ENCODE data around the gene RAD51D.

GRCh38 chr17:35056013-35056412 lies 63.6 kb downstream of the RAD51D start:
- TF ChIP-seq AEBP2 (tag by site-specific recombination; IDR thresholded peaks at IDR 0.05; ENCODE audit: borderline replicate concordance) (no peak), ZNF664 (tag by site-specific recombination; IDR thresholded peaks at IDR 0.05) (no peak), CTCF (tag by site-specific recombination; IDR thresholded peaks at IDR 0.05) (no peak), INSM2 (tag by site-specific recombination; IDR thresholded peaks at IDR 0.05) (no peak), PATZ1 (tag by site-specific recombination; IDR thresholded peaks at IDR 0.05) (no peak), ZNF324 (tag by site-specific recombination; IDR thresholded peaks at IDR 0.05) (no peak), KLF9 (tag by site-specific recombination; IDR thresholded peaks at IDR 0.05; ENCODE audit: low read depth) (no peak), EGR2 (tag by site-specific recombination; IDR thresholded peaks at IDR 0.05; ENCODE audit: low read depth) (no peak)
- TF ChIP-seq, protein P1, sequence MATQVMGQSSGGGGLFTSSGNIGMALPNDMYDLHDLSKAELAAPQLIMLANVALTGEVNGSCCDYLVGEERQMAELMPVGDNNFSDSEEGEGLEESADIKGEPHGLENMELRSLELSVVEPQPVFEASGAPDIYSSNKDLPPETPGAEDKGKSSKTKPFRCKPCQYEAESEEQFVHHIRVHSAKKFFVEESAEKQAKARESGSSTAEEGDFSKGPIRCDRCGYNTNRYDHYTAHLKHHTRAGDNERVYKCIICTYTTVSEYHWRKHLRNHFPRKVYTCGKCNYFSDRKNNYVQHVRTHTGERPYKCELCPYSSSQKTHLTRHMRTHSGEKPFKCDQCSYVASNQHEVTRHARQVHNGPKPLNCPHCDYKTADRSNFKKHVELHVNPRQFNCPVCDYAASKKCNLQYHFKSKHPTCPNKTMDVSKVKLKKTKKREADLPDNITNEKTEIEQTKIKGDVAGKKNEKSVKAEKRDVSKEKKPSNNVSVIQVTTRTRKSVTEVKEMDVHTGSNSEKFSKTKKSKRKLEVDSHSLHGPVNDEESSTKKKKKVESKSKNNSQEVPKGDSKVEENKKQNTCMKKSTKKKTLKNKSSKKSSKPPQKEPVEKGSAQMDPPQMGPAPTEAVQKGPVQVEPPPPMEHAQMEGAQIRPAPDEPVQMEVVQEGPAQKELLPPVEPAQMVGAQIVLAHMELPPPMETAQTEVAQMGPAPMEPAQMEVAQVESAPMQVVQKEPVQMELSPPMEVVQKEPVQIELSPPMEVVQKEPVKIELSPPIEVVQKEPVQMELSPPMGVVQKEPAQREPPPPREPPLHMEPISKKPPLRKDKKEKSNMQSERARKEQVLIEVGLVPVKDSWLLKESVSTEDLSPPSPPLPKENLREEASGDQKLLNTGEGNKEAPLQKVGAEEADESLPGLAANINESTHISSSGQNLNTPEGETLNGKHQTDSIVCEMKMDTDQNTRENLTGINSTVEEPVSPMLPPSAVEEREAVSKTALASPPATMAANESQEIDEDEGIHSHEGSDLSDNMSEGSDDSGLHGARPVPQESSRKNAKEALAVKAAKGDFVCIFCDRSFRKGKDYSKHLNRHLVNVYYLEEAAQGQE (tag by site-specific recombination; IDR thresholded peaks at IDR 0.05): no peak
- TF ChIP-seq, protein P2, sequence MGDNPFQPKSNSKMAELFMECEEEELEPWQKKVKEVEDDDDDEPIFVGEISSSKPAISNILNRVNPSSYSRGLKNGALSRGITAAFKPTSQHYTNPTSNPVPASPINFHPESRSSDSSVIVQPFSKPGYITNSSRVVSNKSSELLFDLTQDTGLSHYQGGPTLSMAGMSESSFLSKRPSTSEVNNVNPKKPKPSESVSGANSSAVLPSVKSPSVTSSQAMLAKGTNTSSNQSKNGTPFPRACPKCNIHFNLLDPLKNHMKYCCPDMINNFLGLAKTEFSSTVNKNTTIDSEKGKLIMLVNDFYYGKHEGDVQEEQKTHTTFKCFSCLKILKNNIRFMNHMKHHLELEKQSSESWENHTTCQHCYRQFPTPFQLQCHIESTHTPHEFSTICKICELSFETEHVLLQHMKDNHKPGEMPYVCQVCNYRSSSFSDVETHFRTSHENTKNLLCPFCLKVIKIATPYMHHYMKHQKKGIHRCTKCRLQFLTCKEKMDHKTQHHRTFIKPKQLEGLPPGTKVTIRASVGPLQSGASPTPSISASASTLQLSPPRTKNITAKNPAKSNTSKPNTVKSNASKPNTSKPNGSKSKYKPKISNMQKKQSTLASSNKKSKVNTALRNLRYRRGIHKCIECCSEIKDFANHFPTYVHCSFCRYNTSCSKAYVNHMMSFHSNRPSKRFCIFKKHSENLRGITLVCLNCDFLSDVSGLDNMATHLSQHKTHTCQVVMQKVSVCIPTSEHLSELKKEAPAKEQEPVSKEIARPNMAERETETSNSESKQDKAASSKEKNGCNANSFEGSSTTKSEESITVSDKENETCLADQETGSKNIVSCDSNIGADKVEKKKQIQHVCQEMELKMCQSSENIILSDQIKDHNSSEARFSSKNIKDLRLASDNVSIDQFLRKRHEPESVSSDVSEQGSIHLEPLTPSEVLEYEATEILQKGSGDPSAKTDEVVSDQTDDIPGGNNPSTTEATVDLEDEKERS (tag by site-specific recombination; IDR thresholded peaks at IDR 0.05): no peak
